Measurements from ENCODE around the gene HDAC2. TPM values are rescaled to one million over a fixed set of nuclear protein-coding genes. Genes with fewer than 3 reads are reported as not detected.

The HDAC2 gene
- total RNA-seq, 2 experiments from 2014 or later = 96.0 to 101 TPM

GRCh38 chr6:113909224-113909856 lies 61.6 kb downstream of the HDAC2 start:
- Mint-ChIP-seq H3K27me3 (peaks cover 5% of the 10 kb centered on the region), H3K9me3 (ENCODE audit: low read depth) (no peaks in the 10 kb centered on the region), H3K27ac (no peak overlapping the region), H3K4me1 (no peaks in the 10 kb centered on the region), H3K36me3 (ENCODE audit: low read depth) (no peaks in the 10 kb centered on the region), H3K4me3 (no peak overlapping the region)
- no peak for DNase-seq
- ATAC-seq = no peak
- intact Hi-C loops (cut with DNase I, micrococcal nuclease) = loop anchor here (1.0 to 5.0 kb wide), 4 partner anchors 603 to 1729 kb away; no protein-coding TSS in a partner anchor
- ChIA-PET CTCF (interaction anchor here (0.6 to 2.3 kb wide), 11 partner anchors 9 to 1729 kb away, joined by 3 to 8 read pairs (median 4); no protein-coding TSS in a partner anchor), POLR2A (no interaction called here)

- H3K9me3 Mint-ChIP-seq (ENCODE audit: low read depth) = no peaks in the 10 kb centered on the region
- peaks cover 5% of the 10 kb centered on the region for H3K27me3 Mint-ChIP-seq
- ATAC-seq (no peak), DNase-seq (no peak)
- CTCF ChIA-PET = interaction anchor here (0.7 to 2.3 kb wide), 12 partner anchors 8 to 514 kb away, joined by 3 to 8 read pairs (median 5); no protein-coding TSS in a partner anchor
- POLR2A ChIA-PET = no interaction called here
- no peaks in the 10 kb centered on the region for H3K36me3 Mint-ChIP-seq (ENCODE audit: low read depth)
- H3K4me1 Mint-ChIP-seq = no peaks in the 10 kb centered on the region
- intact Hi-C loops (cut with DNase I, micrococcal nuclease) = loop anchor here (1.0 to 5.0 kb wide), 4 partner anchors 602 to 1728 kb away; no protein-coding TSS in a partner anchor
- H3K4me3 Mint-ChIP-seq = no peak overlapping the region
- no peak overlapping the region for H3K27ac Mint-ChIP-seq
Observed at GRCh38 chr6:113908801-113909200, 62.1 kb downstream of the HDAC2 start.

GRCh38 chr6:113907102-113907815 lies 63.7 kb downstream of the HDAC2 start:
- POLR2A ChIA-PET = interaction anchor here (0.8 kb wide), 1 partner anchor 19 kb away, joined by 3 read pairs; no protein-coding TSS in a partner anchor
- no peak for ATAC-seq
- no peak overlapping the region for H3K4me3 Mint-ChIP-seq
- H3K27me3 Mint-ChIP-seq = peaks cover 5% of the 10 kb centered on the region
- CTCF ChIA-PET = interaction anchor here (0.7 to 2.3 kb wide), 8 partner anchors 9 to 1539 kb away, joined by 3 to 6 read pairs (median 4); no protein-coding TSS in a partner anchor
- no peak for DNase-seq
- H3K27ac Mint-ChIP-seq = no peak overlapping the region
- H3K36me3 Mint-ChIP-seq (ENCODE audit: low read depth) = no peaks in the 10 kb centered on the region
- H3K9me3 Mint-ChIP-seq (ENCODE audit: low read depth) = no peaks in the 10 kb centered on the region
- intact Hi-C loops (cut with DNase I, micrococcal nuclease) = loop anchor here in 1 of 2 experiments (5.0 kb wide), 1 partner anchor 1125 kb away; no protein-coding TSS in a partner anchor
- H3K4me1 Mint-ChIP-seq = no peaks in the 10 kb centered on the region

GRCh38 chr6:113903666-113904330 lies 67.2 kb downstream of the HDAC2 start:
- POLR2A ChIA-PET = no interaction called here
- Mint-ChIP-seq H3K9me3 (ENCODE audit: low read depth) (no peaks in the 10 kb centered on the region), H3K4me3 (no peak overlapping the region), H3K27me3 (no peaks in the 10 kb centered on the region), H3K36me3 (ENCODE audit: low read depth) (no peaks in the 10 kb centered on the region), H3K4me1 (no peaks in the 10 kb centered on the region), H3K27ac (no peak overlapping the region)
- DNase-seq (no peak), ATAC-seq (no peak)
- intact Hi-C loops (cut with DNase I, micrococcal nuclease) = no loop called here
- CTCF ChIA-PET = interaction anchor here (1.3 kb wide), 1 partner anchor 12 kb away, joined by 4 read pairs; no protein-coding TSS in a partner anchor

- intact Hi-C loops (cut with DNase I, micrococcal nuclease) = no loop called here
- no peak overlapping the region for H3K4me3 Mint-ChIP-seq
- H3K4me1 Mint-ChIP-seq = no peaks in the 10 kb centered on the region
- no peaks in the 10 kb centered on the region for H3K36me3 Mint-ChIP-seq (ENCODE audit: low read depth)
- no peak for DNase-seq
- no peak overlapping the region for H3K27ac Mint-ChIP-seq
- ATAC-seq = no peak
- ChIA-PET POLR2A (no interaction called here), CTCF (no interaction called here)
- H3K27me3 Mint-ChIP-seq = no peaks in the 10 kb centered on the region
- no peaks in the 10 kb centered on the region for H3K9me3 Mint-ChIP-seq (ENCODE audit: low read depth)
Observed at GRCh38 chr6:113901482-113901881, 69.5 kb downstream of the HDAC2 start.

- ChIA-PET CTCF (no interaction called here), POLR2A (no interaction called here)
- DNase-seq = no peak
- peaks cover 3% of the 10 kb centered on the region for H3K27me3 Mint-ChIP-seq
- intact Hi-C loops (cut with DNase I, micrococcal nuclease) = no loop called here
- no peak overlapping the region for H3K27ac Mint-ChIP-seq
- H3K9me3 Mint-ChIP-seq (ENCODE audit: low read depth) = peaks cover 3% of the 10 kb centered on the region
- no peaks in the 10 kb centered on the region for H3K36me3 Mint-ChIP-seq (ENCODE audit: low read depth)
- H3K4me3 Mint-ChIP-seq = no peak overlapping the region
- no peak for ATAC-seq
- H3K4me1 Mint-ChIP-seq = no peaks in the 10 kb centered on the region
Observed at GRCh38 chr6:113894712-113895674, 76.0 kb downstream of the HDAC2 start.

GRCh38 chr6:113893866-113894265 lies 77.1 kb downstream of the HDAC2 start:
- Mint-ChIP-seq H3K36me3 (ENCODE audit: low read depth) (no peaks in the 10 kb centered on the region), H3K27me3 (peaks cover 3% of the 10 kb centered on the region), H3K4me3 (no peak overlapping the region), H3K9me3 (ENCODE audit: low read depth) (peaks cover 3% of the 10 kb centered on the region), H3K27ac (no peak overlapping the region), H3K4me1 (no peaks in the 10 kb centered on the region)
- intact Hi-C loops (cut with DNase I, micrococcal nuclease) = no loop called here
- POLR2A ChIA-PET = no interaction called here
- ATAC-seq = no peak
- CTCF ChIA-PET = no interaction called here
- DNase-seq = no peak

GRCh38 chr6:113893451-113893850 lies 77.5 kb downstream of the HDAC2 start:
- ATAC-seq = no peak
- peaks cover 3% of the 10 kb centered on the region for H3K27me3 Mint-ChIP-seq
- no peaks in the 10 kb centered on the region for H3K4me1 Mint-ChIP-seq
- no peak overlapping the region for H3K4me3 Mint-ChIP-seq
- no peak overlapping the region for H3K27ac Mint-ChIP-seq
- intact Hi-C loops (cut with DNase I, micrococcal nuclease) = no loop called here
- no peaks in the 10 kb centered on the region for H3K36me3 Mint-ChIP-seq (ENCODE audit: low read depth)
- POLR2A ChIA-PET = no interaction called here
- CTCF ChIA-PET = no interaction called here
- peaks cover 3% of the 10 kb centered on the region for H3K9me3 Mint-ChIP-seq (ENCODE audit: low read depth)
- no peak for DNase-seq

GRCh38 chr6:113888956-113889630 lies 81.9 kb downstream of the HDAC2 start:
- intact Hi-C loops (cut with DNase I, micrococcal nuclease) = no loop called here
- H3K4me3 Mint-ChIP-seq = no peak overlapping the region
- POLR2A ChIA-PET = interaction anchor here (1.0 kb wide), 1 partner anchor 19 kb away, joined by 3 read pairs; no protein-coding TSS in a partner anchor
- no peaks in the 10 kb centered on the region for H3K36me3 Mint-ChIP-seq (ENCODE audit: low read depth)
- no peaks in the 10 kb centered on the region for H3K4me1 Mint-ChIP-seq
- CTCF ChIA-PET = interaction anchor here (0.9 to 1.5 kb wide), 2 partner anchors 8 to 582 kb away, joined by 3 to 6 read pairs; no protein-coding TSS in a partner anchor
- peaks cover 3% of the 10 kb centered on the region for H3K9me3 Mint-ChIP-seq (ENCODE audit: low read depth)
- ATAC-seq (no peak), DNase-seq (no peak)
- H3K27me3 Mint-ChIP-seq = peaks cover 6% of the 10 kb centered on the region
- no peak overlapping the region for H3K27ac Mint-ChIP-seq

GRCh38 chr6:113888493-113888892 lies 82.5 kb downstream of the HDAC2 start:
- ChIA-PET POLR2A (interaction anchor here (1.0 kb wide), 1 partner anchor 19 kb away, joined by 3 read pairs; no protein-coding TSS in a partner anchor), CTCF (interaction anchor here (0.9 kb wide), 1 partner anchor 582 kb away, joined by 3 read pairs; no protein-coding TSS in a partner anchor)
- DNase-seq (no peak), ATAC-seq (peak; percentile 47)
- Mint-ChIP-seq H3K27ac (no peak overlapping the region), H3K27me3 (peaks cover 4% of the 10 kb centered on the region), H3K4me3 (no peak overlapping the region), H3K4me1 (no peaks in the 10 kb centered on the region), H3K9me3 (ENCODE audit: low read depth) (peaks cover 3% of the 10 kb centered on the region), H3K36me3 (ENCODE audit: low read depth) (no peaks in the 10 kb centered on the region)
- intact Hi-C loops (cut with DNase I, micrococcal nuclease) = no loop called here

Data from activated CD4-positive, alpha-beta T cell treated with anti-CD3 and anti-CD28 coated beads for 36 hours (primary cell).